ENCODE results near the gene TRMU.

TRMU gene

DNA sequence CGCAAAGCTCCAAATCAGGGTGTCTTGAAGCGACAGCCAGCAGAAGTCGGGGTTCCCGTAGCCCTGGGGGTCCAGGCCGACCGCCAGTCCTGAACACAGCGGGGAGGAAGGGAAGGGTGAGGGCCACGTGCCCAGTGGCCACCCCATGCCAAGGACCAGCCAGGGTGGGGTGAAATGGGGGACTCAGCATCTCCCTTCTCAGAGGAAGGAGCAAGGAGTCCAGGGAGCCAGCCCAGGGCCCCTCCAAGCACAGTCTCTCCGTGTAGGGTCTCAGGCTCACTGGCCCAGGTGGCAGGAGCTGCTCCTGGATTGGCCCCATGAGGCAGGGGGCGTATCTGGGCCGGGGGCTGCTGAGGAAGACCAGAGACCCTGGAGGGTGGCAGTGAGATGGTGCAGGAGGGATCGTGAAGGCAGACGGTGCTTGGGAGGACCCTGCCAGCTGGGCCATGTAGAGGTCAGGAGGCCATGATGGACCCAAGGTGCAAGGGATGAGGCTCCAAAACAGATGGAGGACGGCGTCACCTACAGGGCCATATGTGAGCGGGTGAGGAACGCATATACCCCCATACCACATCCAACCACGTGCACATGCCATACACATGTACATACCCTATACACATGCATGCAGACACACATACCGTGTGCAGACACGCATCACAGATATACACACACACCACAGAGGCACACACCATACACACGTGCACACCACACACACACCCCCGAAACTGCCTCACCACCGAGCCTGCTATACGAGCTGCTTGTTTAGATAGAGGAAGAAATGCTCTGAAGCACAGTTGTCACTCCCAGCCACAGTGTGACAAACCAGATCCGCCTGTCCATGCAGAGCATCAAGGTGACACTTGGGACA lies 34.4 kb downstream of the TRMU start:
- DNase-seq (ENCODE audit: low read depth in 2 of 2), result no peak

DNA sequence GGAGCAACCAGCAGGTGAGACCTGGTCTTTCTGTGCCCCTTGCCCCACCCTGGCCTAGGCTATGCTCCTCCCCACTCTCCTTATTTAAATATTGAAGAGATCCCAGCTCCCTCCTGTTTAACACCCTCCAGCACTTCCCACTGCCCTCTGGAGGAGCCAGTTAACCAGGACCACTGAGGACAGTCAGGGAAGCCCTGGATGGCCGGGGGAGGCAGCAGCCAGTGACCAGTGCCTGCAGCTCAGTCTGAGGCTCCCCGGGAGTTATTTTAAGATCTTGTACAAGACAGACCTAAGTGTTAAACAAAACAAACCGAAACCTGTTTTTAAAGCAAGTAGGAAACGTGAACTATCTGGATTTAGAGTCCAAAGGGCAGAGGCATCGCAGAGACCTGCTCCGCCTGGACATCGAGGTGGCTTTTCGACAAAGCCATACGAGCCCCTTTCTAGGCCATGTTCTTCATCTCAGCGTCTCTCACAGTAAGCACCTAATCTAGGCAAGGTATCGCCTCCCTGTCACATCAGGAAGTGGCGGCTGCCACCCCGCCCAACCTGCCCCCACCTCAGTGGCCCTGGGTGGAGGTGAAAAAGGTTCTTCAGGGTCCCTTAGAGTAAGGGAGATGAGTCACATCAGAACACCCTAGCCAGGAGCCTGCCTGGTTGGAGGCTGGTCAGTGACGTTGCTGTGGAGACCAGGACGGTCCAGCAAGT lies 35.2 kb downstream of the TRMU start:
- DNase-seq (ENCODE audit: low read depth in 2 of 2), result no peak

DNA sequence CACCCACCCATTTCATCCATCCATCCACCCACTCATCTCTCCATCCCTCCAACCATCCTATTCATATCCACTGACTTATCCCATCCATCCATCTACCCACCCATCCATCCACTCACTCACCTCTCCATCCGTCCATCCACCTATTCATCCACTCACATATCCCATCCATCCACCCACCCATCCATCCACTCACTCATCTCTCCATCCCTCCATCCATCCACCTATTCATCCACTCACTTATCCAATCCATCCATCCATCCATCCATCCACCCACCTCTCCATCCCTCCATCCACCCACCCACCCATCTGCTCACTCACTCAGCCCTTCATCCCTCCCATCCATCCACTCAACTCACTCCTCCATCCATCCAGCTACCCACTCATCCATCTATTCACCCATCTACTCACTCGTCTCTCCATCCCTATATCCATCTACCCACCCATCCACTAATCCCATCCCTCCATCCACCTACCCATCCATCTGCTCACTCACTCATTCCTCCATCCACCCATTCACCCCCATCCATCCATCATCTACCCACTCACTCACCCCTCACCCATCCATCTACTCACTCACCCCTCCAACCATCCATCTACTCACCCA lies 36.2 kb downstream of the TRMU start:
- no peak for DNase-seq (ENCODE audit: low read depth in 2 of 2)

- no peak for DNase-seq (ENCODE audit: low read depth in 2 of 2)
These were observed 37.2 kb downstream of the TRMU start for GRCh38 chr22:46372686-46373085.

DNA sequence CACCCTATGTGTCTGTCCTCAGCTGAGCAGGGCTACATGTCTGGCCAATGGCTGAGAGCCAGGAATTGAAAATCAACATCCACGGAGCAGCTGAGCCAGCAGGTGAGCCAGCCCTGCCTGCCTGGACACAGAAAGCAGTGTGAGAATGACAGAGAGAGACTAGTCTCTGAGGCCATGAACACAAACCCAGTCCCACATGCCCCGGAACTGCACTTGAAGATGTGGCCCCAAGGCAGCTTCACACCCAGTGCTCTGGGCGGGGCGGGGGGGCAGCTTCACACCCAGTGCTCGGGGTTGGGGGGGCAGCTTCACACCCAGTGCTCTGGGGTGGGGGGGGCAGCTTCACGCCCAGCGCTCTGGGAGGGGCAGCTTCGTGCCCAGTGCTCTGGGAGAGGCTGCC lies 37.6 kb downstream of the TRMU start:
- DNase-seq (ENCODE audit: low read depth in 2 of 2), result no peak

GRCh38 chr22:46373921-46374662 lies 38.6 kb downstream of the TRMU start:
- DNase-seq (ENCODE audit: low read depth in 2 of 2), result no peak

DNA sequence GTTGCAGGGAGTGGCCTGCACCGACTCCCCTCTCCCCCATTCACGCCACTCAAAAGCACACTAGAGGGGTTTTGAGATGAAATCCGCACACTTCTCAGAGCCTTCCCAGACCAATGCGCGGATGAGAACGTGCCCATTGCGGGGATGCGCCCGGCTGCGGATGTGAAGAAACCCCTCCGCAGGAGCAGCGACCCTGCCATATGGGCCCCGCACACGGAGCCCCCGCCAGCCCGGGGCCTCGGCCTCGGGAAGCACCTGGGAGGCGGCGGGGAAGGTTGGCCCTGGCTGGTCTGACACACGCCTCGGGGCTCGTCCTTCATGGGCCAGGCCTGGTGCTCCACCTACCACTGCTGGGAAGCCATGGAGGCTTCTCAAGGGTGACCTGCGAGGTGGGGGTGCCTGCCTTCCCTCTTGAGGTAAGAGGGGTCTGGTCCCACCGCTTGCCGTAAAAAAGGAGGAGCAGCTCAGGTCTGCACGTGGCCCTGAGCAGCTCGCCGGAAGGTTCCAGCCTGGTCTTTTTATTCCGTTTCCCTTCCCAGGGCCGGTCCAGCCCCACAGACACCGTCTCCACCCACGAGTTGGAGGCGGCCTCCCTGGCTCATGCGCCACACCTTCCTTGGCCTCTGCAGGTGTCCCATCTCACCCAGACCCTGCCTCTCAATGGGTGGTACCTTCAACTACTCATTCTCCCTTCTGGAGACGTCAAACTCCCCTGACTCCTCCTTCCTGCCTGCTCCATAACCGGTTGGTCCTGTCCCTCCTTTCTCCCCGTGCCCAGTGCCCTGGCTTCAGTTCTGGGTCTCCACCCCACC lies 39.4 kb downstream of the TRMU start:
- DNase-seq (ENCODE audit: low read depth in 2 of 2), result no peak

- no peak for DNase-seq (ENCODE audit: low read depth in 2 of 2)
These were observed 40.6 kb downstream of the TRMU start for GRCh38 chr22:46376111-46376510.

DNA sequence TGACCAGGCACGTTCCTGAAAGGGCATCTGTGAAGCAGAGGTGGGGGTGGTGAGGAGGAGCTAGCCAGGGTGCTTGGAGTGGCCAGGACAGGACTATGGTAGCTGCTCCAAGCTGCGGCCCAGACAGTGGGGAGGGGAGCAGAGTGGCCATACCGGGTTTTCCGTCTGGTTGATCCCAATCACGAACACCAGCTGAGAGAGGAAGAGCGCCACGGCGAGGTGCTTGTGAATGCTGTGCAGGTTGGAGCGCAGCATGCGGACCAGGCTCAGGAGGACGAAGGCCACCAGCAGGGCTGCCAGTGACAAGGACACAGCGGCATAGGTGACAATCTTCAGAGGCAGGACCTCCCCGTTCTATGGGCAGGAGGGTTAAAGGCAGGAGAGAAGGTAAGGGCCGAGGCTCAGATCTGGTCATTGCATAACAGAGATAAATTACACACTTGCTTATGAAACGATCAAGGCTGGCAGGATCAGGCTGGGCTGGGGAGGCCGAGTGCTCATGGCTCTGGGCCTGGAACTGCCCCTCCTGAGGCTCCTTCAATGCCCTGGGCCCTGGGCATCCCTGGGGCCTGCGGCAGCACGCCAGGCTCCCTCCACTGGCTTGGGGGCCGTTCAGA lies 41.5 kb downstream of the TRMU start:
- DNase-seq (ENCODE audit: low read depth in 2 of 2), result no peak

DNA sequence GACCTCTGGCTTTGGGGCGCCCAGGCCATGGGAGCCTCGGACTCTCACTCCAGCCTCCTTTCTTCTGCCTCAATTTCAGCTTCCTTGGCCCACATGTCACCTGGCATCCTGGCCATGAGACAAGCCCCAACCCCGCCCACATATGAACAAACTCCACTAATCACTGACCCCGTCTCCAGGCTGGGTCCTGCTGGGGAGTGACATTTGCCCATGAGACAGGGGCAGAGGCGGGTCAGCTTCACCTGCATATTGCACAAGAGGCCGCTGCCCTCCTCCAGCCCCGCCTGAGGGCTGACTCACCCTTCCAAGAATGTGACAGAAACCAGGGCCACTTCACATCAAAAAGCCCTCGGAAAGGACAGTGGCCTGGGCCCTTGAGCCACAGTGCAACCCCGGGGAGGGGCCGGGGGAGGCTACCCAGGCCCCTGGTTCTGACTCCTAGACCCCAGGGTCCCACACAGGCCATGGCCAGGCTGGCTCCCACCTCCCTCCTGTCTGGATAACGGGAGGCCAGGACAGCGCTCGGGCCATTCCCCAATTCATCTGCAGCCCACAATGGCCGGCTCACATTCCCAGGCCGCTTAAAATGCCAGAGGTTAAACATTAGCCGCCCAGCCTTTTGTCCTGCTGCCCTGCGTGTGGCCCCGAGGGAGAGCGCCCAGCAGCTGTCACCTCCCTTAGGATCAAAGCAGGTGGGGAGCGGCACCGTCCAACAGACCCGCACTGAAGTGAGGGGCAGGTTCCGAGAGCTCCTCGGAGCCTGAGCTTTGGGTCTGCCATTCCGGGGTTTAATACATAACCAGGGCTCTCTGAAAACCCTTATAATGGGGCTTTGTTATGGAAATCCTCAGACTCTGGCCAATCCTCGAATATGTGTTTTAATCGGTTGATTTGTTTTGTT lies 42.3 kb downstream of the TRMU start:
- DNase-seq (ENCODE audit: low read depth in 2 of 2), result no peak

DNA sequence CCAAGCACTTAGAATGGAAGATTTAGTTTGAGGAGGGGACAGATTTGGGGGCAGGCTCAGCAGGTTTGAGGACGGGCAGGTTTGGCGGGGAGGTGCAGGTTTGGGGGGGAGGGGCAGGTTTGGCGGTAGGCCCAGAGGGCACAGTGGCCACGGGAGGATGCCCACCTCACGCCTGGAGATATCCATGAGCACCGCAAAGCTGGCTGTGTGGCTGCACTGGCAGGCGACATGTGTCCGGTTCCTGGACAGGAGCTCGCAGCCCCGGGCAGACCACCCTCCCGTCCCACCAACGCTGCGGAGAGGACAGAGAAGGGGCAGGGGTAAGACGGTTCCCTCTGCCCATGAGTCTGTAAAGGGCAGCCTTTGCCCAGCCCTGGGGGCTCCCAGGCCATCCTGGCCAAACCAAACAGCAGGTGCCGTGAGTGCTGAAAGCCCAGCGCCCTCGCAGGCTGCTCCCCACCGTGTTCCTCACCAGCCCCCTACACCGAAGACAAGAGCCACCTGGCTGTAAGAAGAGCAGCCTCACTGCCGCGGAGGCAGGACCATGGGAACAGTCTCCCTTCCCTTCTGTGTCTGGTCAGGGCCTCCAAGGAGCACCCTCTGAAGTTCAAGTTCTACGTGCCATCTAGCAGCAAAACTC lies 43.0 kb downstream of the TRMU start:
- no peak for DNase-seq (ENCODE audit: low read depth in 2 of 2)

- DNase-seq (ENCODE audit: low read depth in 2 of 2), result no peak
These were observed 43.8 kb downstream of the TRMU start for GRCh38 chr22:46379066-46379930.

- no peak for DNase-seq (ENCODE audit: low read depth in 2 of 2)
These were observed 44.6 kb downstream of the TRMU start for GRCh38 chr22:46380069-46380468.

DNA sequence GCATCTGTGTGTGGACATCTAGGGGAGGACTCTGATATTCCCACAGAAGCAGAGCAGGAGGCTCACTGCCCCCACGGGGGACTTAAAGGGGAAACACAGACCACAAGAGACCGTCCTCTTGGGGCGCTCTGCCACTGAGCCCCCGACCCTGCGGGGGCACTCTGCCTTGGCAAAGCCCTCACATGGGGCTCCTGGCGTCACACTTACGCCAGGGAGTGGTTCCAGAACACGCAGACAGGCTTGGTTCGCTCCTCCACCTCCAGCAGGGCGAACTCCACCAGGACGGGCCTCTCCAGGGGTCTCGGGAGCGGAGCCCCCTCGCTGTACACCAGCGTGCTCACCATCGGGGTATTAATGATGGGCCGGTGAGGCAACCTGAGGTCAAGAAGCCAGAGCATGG lies 45.1 kb downstream of the TRMU start:
- no peak for DNase-seq (ENCODE audit: low read depth in 2 of 2)

DNA sequence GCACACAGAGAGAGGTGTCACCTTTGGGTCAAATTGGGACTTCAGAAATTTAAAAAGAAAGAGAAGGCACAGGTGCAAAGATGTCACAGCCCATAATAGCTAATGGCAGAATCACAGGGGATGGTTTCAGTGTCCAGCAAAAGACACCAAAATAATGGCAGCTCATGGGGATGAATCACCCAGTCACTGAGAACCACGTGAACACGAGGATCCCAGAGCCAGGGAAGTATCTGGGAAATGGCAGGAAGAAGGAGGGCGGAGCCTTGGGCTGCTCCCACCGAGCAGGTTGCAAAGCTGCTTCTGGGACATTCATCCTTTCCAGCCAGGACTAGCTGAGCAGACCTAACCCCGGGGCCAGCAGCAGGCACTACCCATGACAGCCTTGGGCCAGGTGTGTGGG lies 45.6 kb downstream of the TRMU start:
- DNase-seq (ENCODE audit: low read depth in 2 of 2), result no peak

DNA sequence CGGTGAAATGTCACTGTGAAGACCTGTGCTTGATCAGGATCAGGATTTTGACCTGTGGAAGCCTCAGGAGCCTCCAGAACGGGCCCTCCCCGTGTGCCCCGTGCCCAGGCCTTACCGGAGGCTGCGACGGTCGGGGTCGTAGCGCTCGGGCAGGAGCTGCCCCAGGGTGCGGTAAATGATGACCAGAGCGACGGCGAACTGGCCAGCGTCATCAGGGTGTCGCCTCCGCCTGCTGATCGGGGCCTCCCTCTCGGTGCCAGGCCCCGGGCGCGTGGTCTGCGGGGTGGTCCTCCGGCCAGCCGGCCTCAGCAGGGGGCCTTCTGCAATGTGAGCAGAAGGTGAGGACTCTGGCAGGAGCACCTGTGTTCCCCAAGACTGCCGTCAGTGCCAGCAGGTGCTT lies 46.2 kb downstream of the TRMU start:
- DNase-seq (ENCODE audit: low read depth in 2 of 2), result no peak

DNA sequence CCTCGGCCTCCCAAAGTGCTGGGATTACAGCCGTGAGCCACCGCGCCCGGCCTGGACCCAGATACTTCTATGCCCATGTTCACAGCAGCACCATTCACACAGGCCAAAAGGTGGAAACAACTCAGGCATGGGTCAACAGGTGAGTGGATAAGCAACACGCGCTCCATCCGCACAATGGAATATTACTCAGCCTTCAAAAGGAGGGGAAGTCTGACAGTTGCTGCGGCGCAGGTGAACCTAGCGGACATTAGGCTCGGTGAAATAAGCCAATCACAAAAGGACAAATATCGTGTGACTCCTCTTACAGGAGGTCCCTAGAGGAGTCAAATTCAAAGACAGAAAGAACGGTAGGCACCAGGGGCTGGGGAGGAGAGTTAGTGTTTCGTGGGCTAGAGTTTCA lies 47.0 kb downstream of the TRMU start:
- no peak for DNase-seq (ENCODE audit: low read depth in 2 of 2)

DNA sequence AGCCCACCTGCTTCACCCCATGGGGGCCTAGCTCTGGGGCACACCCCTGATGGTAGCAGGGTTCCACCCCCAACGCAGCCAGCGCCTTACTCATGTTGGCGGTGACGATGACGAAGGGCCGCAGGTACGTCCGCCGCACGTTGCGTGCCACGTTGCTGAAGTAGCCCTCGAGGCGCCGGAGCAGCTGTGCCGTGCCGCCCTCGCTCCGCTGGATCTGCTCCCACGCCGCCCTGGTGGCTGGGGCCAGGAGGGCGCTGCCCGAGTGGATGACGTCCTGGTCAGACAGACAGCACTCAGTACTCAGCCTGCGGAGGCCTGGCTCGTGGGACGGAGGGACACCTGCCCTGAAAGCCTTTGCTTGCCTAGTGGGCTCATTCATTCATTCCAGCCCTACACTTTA lies 50.8 kb downstream of the TRMU start:
- DNase-seq (ENCODE audit: low read depth in 2 of 2), result no peak
